Neural cell (in vitro differentiated cells): ENCODE data around the gene COL23A1. TPM values are rescaled to one million over a fixed set of nuclear protein-coding genes. Genes with fewer than 3 reads are reported as not detected.

ENCODE experiments used
- H2AFZ ChIP-seq: fragments of 200-600, 300-800 bp; sonication (generic), shearing (Covaris generic); 2 replicates; pipeline ENCODE4 v1.6.0; 2014; ENCODE audit warnings: low read depth, mild to moderate bottlenecking, antibody characterized with exemption, low read length, moderate library complexity
- H3F3A ChIP-seq: fragments of 200-600 bp; shearing (Covaris generic); 2 replicates; pipeline ENCODE4 v1.6.1; 2016; ENCODE audit warnings: mild to moderate bottlenecking, moderate library complexity, mixed read lengths, antibody characterized with exemption, low read length; ENCODE audit not compliant: insufficient read depth, poor library complexity, severe bottlenecking
- H3K27ac ChIP-seq: fragments of 200-600, 300-800 bp; sonication (generic), shearing (Covaris generic); 2 replicates; pipeline ENCODE4 v1.5.1; 2014; ENCODE audit warnings: mild to moderate bottlenecking, low read length, moderate library complexity
- H3K27me3 ChIP-seq: fragments of 300-800, 200-600 bp; sonication (generic), shearing (Covaris generic); 2 replicates; pipeline ENCODE4 v1.6.0; 2014; ENCODE audit warnings: mild to moderate bottlenecking, low read depth, low read length, moderate library complexity; ENCODE audit not compliant: insufficient read depth
- H3K36me3 ChIP-seq: fragments of 300-800, 200-600 bp; sonication (generic), shearing (Covaris generic); 2 replicates; pipeline ENCODE4 v1.5.1; 2014; ENCODE audit warnings: mild to moderate bottlenecking, antibody characterized with exemption, low read length, moderate library complexity; ENCODE audit not compliant: insufficient read depth
- H3K4me2 ChIP-seq: fragments of 300-800, 200-600 bp; sonication (generic), shearing (Covaris generic); 2 replicates; pipeline ENCODE4 v1.6.0; 2014; ENCODE audit warnings: mild to moderate bottlenecking, low read length
- H3K4me3 ChIP-seq: fragments of 300-800, 200-600 bp; sonication (generic), shearing (Covaris generic); 2 replicates; pipeline ENCODE4 v1.5.1; 2014; ENCODE audit warnings: mild to moderate bottlenecking, low read length, moderate library complexity
- H3K79me2 ChIP-seq: fragments of 200-600 bp; shearing (Covaris generic); replicated peaks from 2 replicates; pipeline ENCODE4 v1.6.0; 2014; ENCODE audit warnings: mild to moderate bottlenecking, low read length, moderate library complexity; ENCODE audit not compliant: insufficient read depth
- H3K9ac ChIP-seq: fragments of 300-800, 200-600 bp; sonication (generic), shearing (Covaris generic); 2 replicates; pipeline ENCODE4 v1.6.1; 2016; ENCODE audit warnings: mild to moderate bottlenecking, low read length, mixed read lengths
- H3K9me2 ChIP-seq: fragments of 200-600 bp; shearing (Covaris generic); 2 replicates; pipeline ENCODE4 v1.6.1; 2016; ENCODE audit warnings: mild to moderate bottlenecking, low read length, mixed read lengths; ENCODE audit not compliant: insufficient read depth
- H3K9me3 ChIP-seq: fragments of 200-600, 300-800 bp; sonication (generic), shearing (Covaris generic); 2 replicates; pipeline ENCODE4 v1.6.1; 2016; ENCODE audit warnings: mild to moderate bottlenecking, mixed run types, low read length, moderate library complexity, mixed read lengths
- H4K20me1 ChIP-seq: fragments of 200-600 bp; shearing (Covaris generic); 2 replicates; pipeline ENCODE4 v1.6.1; 2016; ENCODE audit warnings: mild to moderate bottlenecking, mixed run types; ENCODE audit not compliant: insufficient read depth
- CTCF ChIP-seq: fragments of 450-650 bp; IDR thresholded peaks from 2 replicates; pipeline ENCODE4 v1.5.1; 2014; ENCODE audit warnings: antibody characterized with exemption, mild to moderate bottlenecking, moderate library complexity; ENCODE audit not compliant: poor library complexity, severe bottlenecking
- EP300 ChIP-seq: fragments of 450-650 bp; conservative IDR thresholded peaks from 2 replicates; pipeline ENCODE4 v1.6.1; 2014; ENCODE audit warnings: antibody characterized with exemption, mild to moderate bottlenecking, moderate library complexity; ENCODE audit not compliant: poor library complexity, severe bottlenecking
- EZH2 ChIP-seq: fragments of 200-600, 300-800 bp; shearing (Covaris generic), sonication (generic); IDR thresholded peaks from 2 replicates; pipeline ENCODE4 v1.6.1; 2014; ENCODE audit warnings: antibody characterized with exemption, low read length, borderline replicate concordance, mild to moderate bottlenecking; ENCODE audit not compliant: insufficient read depth, poor library complexity, severe bottlenecking
- MXI1 ChIP-seq: fragments of 450-650 bp; conservative IDR thresholded peaks from 2 replicates; pipeline ENCODE4 v1.6.1; 2014; ENCODE audit warnings: antibody characterized with exemption, mild to moderate bottlenecking; ENCODE audit not compliant: poor library complexity, severe bottlenecking
- POLR2AphosphoS5 ChIP-seq: IDR thresholded peaks from 2 replicates; pipeline ENCODE4 v1.6.1; 2012
- RAD21 ChIP-seq: fragments of 450-650 bp; conservative IDR thresholded peaks from 2 replicates; pipeline ENCODE4 v1.6.1; 2014; ENCODE audit warnings: antibody characterized with exemption, mild to moderate bottlenecking, moderate library complexity
- REST ChIP-seq: IDR thresholded peaks from 2 replicates; pipeline ENCODE4 v1.6.1; 2012; ENCODE audit warnings: borderline replicate concordance
- SMC3 ChIP-seq: fragments of 450-650 bp; conservative IDR thresholded peaks from 2 replicates; pipeline ENCODE4 v1.6.1; 2014; ENCODE audit warnings: antibody characterized with exemption, mild to moderate bottlenecking, moderate library complexity; ENCODE audit not compliant: poor library complexity
- TAF1 ChIP-seq: IDR thresholded peaks from 2 replicates; pipeline ENCODE4 v1.6.1; 2012; ENCODE audit warnings: low read depth
- polyA plus RNA-seq: library from polyadenylated mRNA; depleted of rRNA; stranded (reverse); fragments of >200 nt; gene quantifications from 2 replicates; pipeline ENCODE4 v1.2.3, GENCODE V29; 2014

The COL23A1 gene
- polyA plus RNA-seq, 1 donor from 2014 or later: not detected

GRCh38 chr5:178225174-178225573 is 365.0 kb downstream of the COL23A1 start:
- H3K9me3 ChIP-seq: peaks cover 5% of the 10 kb centered on the region
- no peak overlapping the region for H3K4me3 ChIP-seq
- H3K4me2 ChIP-seq: no peak overlapping the region
- no peak overlapping the region for H3K27ac ChIP-seq
- H3K9ac ChIP-seq: no peak overlapping the region
- no peaks in the 10 kb centered on the region for H3K36me3 ChIP-seq
- no peaks in the 10 kb centered on the region for H3F3A ChIP-seq
- no peaks in the 10 kb centered on the region for H3K9me2 ChIP-seq
- TF ChIP-seq TAF1: no peak
- TF ChIP-seq SMC3: no peak
- TF ChIP-seq CTCF: no peak
- TF ChIP-seq REST: no peak
- no peak for TF ChIP-seq RAD21
- TF ChIP-seq POLR2AphosphoS5: no peak
- no peak for TF ChIP-seq EZH2
- TF ChIP-seq MXI1: no peak
- no peak for TF ChIP-seq EP300
- H3K79me2 ChIP-seq: no peaks in the 10 kb centered on the region
- H4K20me1 ChIP-seq: no peaks in the 10 kb centered on the region
- no peak overlapping the region for H2AFZ ChIP-seq
- no peaks in the 10 kb centered on the region for H3K27me3 ChIP-seq

GRCh38 chr5:178224403-178224802 is 365.8 kb downstream of the COL23A1 start:
- H3K36me3 ChIP-seq: no peaks in the 10 kb centered on the region

More at GRCh38 chr5:178224403-178224802, 365.8 kb downstream of the COL23A1 start:
- TF ChIP-seq MXI1 (no peak), CTCF (no peak), RAD21 (no peak), SMC3 (no peak), EP300 (no peak)
- H3F3A ChIP-seq: no peaks in the 10 kb centered on the region
- peaks cover 5% of the 10 kb centered on the region for H3K9me3 ChIP-seq
- H4K20me1 ChIP-seq: no peaks in the 10 kb centered on the region
- H3K9me2 ChIP-seq: no peaks in the 10 kb centered on the region
- no peak overlapping the region for H3K9ac ChIP-seq
- no peak overlapping the region for H3K4me2 ChIP-seq
- H2AFZ ChIP-seq: no peak overlapping the region
- no peaks in the 10 kb centered on the region for H3K79me2 ChIP-seq
- no peak overlapping the region for H3K4me3 ChIP-seq
- no peak overlapping the region for H3K27ac ChIP-seq
- H3K27me3 ChIP-seq: no peaks in the 10 kb centered on the region
